HG02678 (cell line): ENCODE results near the gene DUOXA2.
"Not testable (repeated sequence)": the region's sequence is repeated elsewhere in the genome, so short reads cannot be mapped to it uniquely, and the experiment has no call there.

Experiments
- ATAC-seq: cut with Tn5 transposase; IDR thresholded peaks from one replicate; pipeline ENCODE4 v1.9.1; 2021; ENCODE audit warnings: mild to moderate bottlenecking, moderate library complexity; ENCODE audit not compliant: unreplicated experiment

Gene DUOXA2

GRCh38 chr15:45114076-45114750, at the start of gene DUOXA2, which contains the start of gene DUOX2:
Gene DUOXA2 (plus strand): TSS chr15:45114326. CDS start chr15:45114606, 280 bp downstream.
Gene DUOX2 (minus strand): TSS chr15:45114172. CDS start chr15:45113411, 761 bp downstream.
- no peak for ATAC-seq

GRCh38 chr15:45064386-45064785, 49.7 kb upstream of the DUOXA2 start:
- no peak for ATAC-seq

- ATAC-seq = not testable (repeated sequence)
Observed at GRCh38 chr15:45069942-45070360, 44.2 kb upstream of the DUOXA2 start.

- not testable (repeated sequence) for ATAC-seq
Observed at GRCh38 chr15:45073602-45074001, 40.5 kb upstream of the DUOXA2 start.

GRCh38 chr15:45075440-45076320, 38.4 kb upstream of the DUOXA2 start:
- not testable (repeated sequence) for ATAC-seq

- ATAC-seq = not testable (repeated sequence)
Observed at GRCh38 chr15:45077391-45077790, 36.7 kb upstream of the DUOXA2 start.

GRCh38 chr15:45079201-45079600, 34.9 kb upstream of the DUOXA2 start:
- not testable (repeated sequence) for ATAC-seq

GRCh38 chr15:45079628-45080246, 34.4 kb upstream of the DUOXA2 start:
- ATAC-seq = not testable (repeated sequence)

- not testable (repeated sequence) for ATAC-seq
Observed at GRCh38 chr15:45080593-45080992, 33.5 kb upstream of the DUOXA2 start.

GRCh38 chr15:45082412-45082811, 31.7 kb upstream of the DUOXA2 start:
- ATAC-seq = not testable (repeated sequence)

- no peak for ATAC-seq
Observed at GRCh38 chr15:45083223-45083622, 30.9 kb upstream of the DUOXA2 start.

- ATAC-seq = no peak
Observed at GRCh38 chr15:45084163-45084562, 30.0 kb upstream of the DUOXA2 start.

GRCh38 chr15:45087513-45087912, 26.6 kb upstream of the DUOXA2 start:
- no peak for ATAC-seq

GRCh38 chr15:45088801-45089711, 25.1 kb upstream of the DUOXA2 start:
- no peak for ATAC-seq

- no peak for ATAC-seq
Observed at GRCh38 chr15:45089712-45090373, 24.3 kb upstream of the DUOXA2 start.

- no peak for ATAC-seq
Observed at GRCh38 chr15:45091161-45091560, 23.0 kb upstream of the DUOXA2 start.

GRCh38 chr15:45091576-45091975, 22.6 kb upstream of the DUOXA2 start:
- no peak for ATAC-seq

- ATAC-seq = no peak
Observed at GRCh38 chr15:45093013-45093412, 21.1 kb upstream of the DUOXA2 start.

- ATAC-seq = no peak
Observed at GRCh38 chr15:45093622-45094357, 20.3 kb upstream of the DUOXA2 start.
